ENCODE measurements around the gene POMT1. TPM values are rescaled to one million over a fixed set of nuclear protein-coding genes. Genes with fewer than 3 reads are reported as not detected.
"Not testable (repeated sequence)": the region's sequence is repeated elsewhere in the genome, so short reads cannot be mapped to it uniquely, and the experiment has no call there.

The POMT1 gene
- total RNA-seq, 1 donor: 32.6 TPM

- Histone ChIP-seq H3K27me3 (ENCODE audit: insufficient read depth, low read length) (no peaks in the 10 kb centered on the region), H3K4me2 (ENCODE audit: insufficient read depth, low read length) (no peak overlapping the region), H3K4me3 (ENCODE audit: insufficient read depth, low read length) (no peak overlapping the region), H3K79me2 (ENCODE audit: insufficient read depth, low read length) (peaks cover 74% of the 10 kb centered on the region), H3K4me1 (ENCODE audit: insufficient read depth, low read length) (no peaks in the 10 kb centered on the region), H3K27ac (ENCODE audit: low read depth, low read length) (no peak overlapping the region), H3K9me3 (ENCODE audit: low read depth, low read length) (no peaks in the 10 kb centered on the region), H3K36me3 (ENCODE audit: insufficient read depth, low read length) (peaks cover 82% of the 10 kb centered on the region), H2AFZ (ENCODE audit: low read length) (no peak overlapping the region), H4K20me1 (ENCODE audit: insufficient read depth, low read length) (peaks cover 52% of the 10 kb centered on the region)
- TF ChIP-seq CTCF (IDR thresholded peaks at IDR 0.05; ENCODE audit: extremely low read depth, low read depth, low read length): no peak
- no peak for DNase-seq (ENCODE audit: insufficient read length, low spot score, missing footprints)
These were observed 32.1 kb upstream of the POMT1 start for GRCh38 chr9:131470581-131470991.

- H3K9me3 ChIP-seq (ENCODE audit: low read depth, low read length); H3K27ac ChIP-seq (ENCODE audit: low read depth, low read length); H2AFZ ChIP-seq (ENCODE audit: low read length); H3K4me1 ChIP-seq (ENCODE audit: insufficient read depth, low read length); H3K4me3 ChIP-seq (ENCODE audit: insufficient read depth, low read length); DNase-seq (ENCODE audit: insufficient read length, low spot score, missing footprints); H3K27me3 ChIP-seq (ENCODE audit: insufficient read depth, low read length); H3K4me2 ChIP-seq (ENCODE audit: insufficient read depth, low read length): not testable (repeated sequence)
- Histone ChIP-seq H3K79me2 (ENCODE audit: insufficient read depth, low read length) (peaks cover 77% of the 10 kb centered on the region), H4K20me1 (ENCODE audit: insufficient read depth, low read length) (peaks cover 63% of the 10 kb centered on the region), H3K36me3 (ENCODE audit: insufficient read depth, low read length) (peaks cover 89% of the 10 kb centered on the region)
These were observed 30.6 kb upstream of the POMT1 start for GRCh38 chr9:131472085-131472484.

- Histone ChIP-seq H3K36me3 (ENCODE audit: insufficient read depth, low read length) (peaks cover 88% of the 10 kb centered on the region), H3K4me1 (ENCODE audit: insufficient read depth, low read length) (no peaks in the 10 kb centered on the region), H3K27me3 (ENCODE audit: insufficient read depth, low read length) (no peaks in the 10 kb centered on the region), H3K4me3 (ENCODE audit: insufficient read depth, low read length) (no peak overlapping the region), H3K9me3 (ENCODE audit: low read depth, low read length) (no peaks in the 10 kb centered on the region), H3K4me2 (ENCODE audit: insufficient read depth, low read length) (no peak overlapping the region), H4K20me1 (ENCODE audit: insufficient read depth, low read length) (peaks cover 57% of the 10 kb centered on the region), H3K27ac (ENCODE audit: low read depth, low read length) (no peak overlapping the region), H2AFZ (ENCODE audit: low read length) (no peak overlapping the region), H3K79me2 (ENCODE audit: insufficient read depth, low read length) (peaks cover 77% of the 10 kb centered on the region)
- TF ChIP-seq CTCF (IDR thresholded peaks at IDR 0.05; ENCODE audit: extremely low read depth, low read depth, low read length): no peak
- peak; percentile 26 for DNase-seq (ENCODE audit: insufficient read length, low spot score, missing footprints)
These were observed 29.4 kb upstream of the POMT1 start for GRCh38 chr9:131473198-131473885.

- H3K4me1 ChIP-seq (ENCODE audit: insufficient read depth, low read length): no peaks in the 10 kb centered on the region
- no peak overlapping the region for H3K4me2 ChIP-seq (ENCODE audit: insufficient read depth, low read length)
- DNase-seq (ENCODE audit: insufficient read length, low spot score, missing footprints): no peak
- no peak overlapping the region for H2AFZ ChIP-seq (ENCODE audit: low read length)
- no peaks in the 10 kb centered on the region for H3K27me3 ChIP-seq (ENCODE audit: insufficient read depth, low read length)
- no peak overlapping the region for H3K4me3 ChIP-seq (ENCODE audit: insufficient read depth, low read length)
- H3K36me3 ChIP-seq (ENCODE audit: insufficient read depth, low read length): peaks cover 87% of the 10 kb centered on the region
- no peak overlapping the region for H3K27ac ChIP-seq (ENCODE audit: low read depth, low read length)
- H3K9me3 ChIP-seq (ENCODE audit: low read depth, low read length): no peaks in the 10 kb centered on the region
- peaks cover 52% of the 10 kb centered on the region for H4K20me1 ChIP-seq (ENCODE audit: insufficient read depth, low read length)
- H3K79me2 ChIP-seq (ENCODE audit: insufficient read depth, low read length): peaks cover 76% of the 10 kb centered on the region
- no peak for TF ChIP-seq CTCF (IDR thresholded peaks at IDR 0.05; ENCODE audit: extremely low read depth, low read depth, low read length)
These were observed 28.8 kb upstream of the POMT1 start for GRCh38 chr9:131473891-131474290.

Data from osteoblast (primary cell).